Activated naive CD4-positive, alpha-beta T cell treated with anti-CD3 and anti-CD28 coated beads, Interleukin-2, amount 50 U/mL, for 16 hours (primary cell): ENCODE results near the gene OS9.

Experiments
- DNase-seq: peaks from one replicate; pipeline ENCODE4 v3.0.0-alpha.2; 2020

The OS9 gene

GRCh38 chr12:57767876-57768275, 73.9 kb downstream of the OS9 start:
- no peak for DNase-seq

GRCh38 chr12:57769594-57769993, 75.7 kb downstream of the OS9 start:
- no peak for DNase-seq

- DNase-seq: no peak
Measured at GRCh38 chr12:57770734-57771133, 76.8 kb downstream of the OS9 start.
